ENCODE results near the gene NPC2.

GRCh38 chr14:74500417-74501134, 7.5 kb upstream of the NPC2 start:
- TF ChIP-seq EZH2 (IDR thresholded peaks at IDR 0.05; ENCODE audit: insufficient read depth, poor library complexity, severe bottlenecking) = no peak
- no peak for TF ChIP-seq EZH2phosphoT487 (IDR thresholded peaks at IDR 0.05; ENCODE audit: insufficient read depth, low read depth)
